Activated CD8-positive, alpha-beta memory T cell treated with anti-CD3 and anti-CD28 coated beads for 36 hours (primary cell): ENCODE results near the gene AFP. TPM values are rescaled to one million over a fixed set of nuclear protein-coding genes. Genes with fewer than 3 reads are reported as not detected.

ENCODE experiments used
- CTCF ChIA-PET: fragments of 350-600 bp; sonication (Branson Sonifier 250); formaldehyde crosslinking; loops from one replicate; lab custom pipeline; 2021; ENCODE audit warnings: antibody characterized with exemption; lab: Charles Lee
- POLR2A ChIA-PET: fragments of 350-600 bp; sonication (Branson Sonifier 250); formaldehyde crosslinking; loops from one replicate; lab custom pipeline; 2021; ENCODE audit warnings: antibody characterized with exemption; lab: Charles Lee
- total RNA-seq, 2 experiments: library from RNA; stranded (reverse); gene quantifications; one replicate each; pipeline ENCODE4 v1.2.3, GENCODE V29; 2021

Gene AFP
- total RNA-seq, 2 experiments from 2014 or later: not detected

- CTCF ChIA-PET: no interaction called here
- POLR2A ChIA-PET: no interaction called here
These were observed 17.1 kb downstream of the AFP start for GRCh38 chr4:73452953-73453700.

GRCh38 chr4:73453701-73454005, 17.6 kb downstream of the AFP start:
- ChIA-PET POLR2A (no interaction called here), CTCF (no interaction called here)

GRCh38 chr4:73454920-73455319, 18.9 kb downstream of the AFP start:
- ChIA-PET POLR2A (no interaction called here), CTCF (no interaction called here)

- CTCF ChIA-PET: no interaction called here
These were observed 20.4 kb downstream of the AFP start for GRCh38 chr4:73456177-73457022.

GRCh38 chr4:73458184-73459047, 22.4 kb downstream of the AFP start:
- CTCF ChIA-PET: interaction anchor here (0.7 kb wide), 1 partner anchor 1420 kb away, joined by 3 read pairs; no protein-coding TSS in a partner anchor
- POLR2A ChIA-PET: no interaction called here

More at GRCh38 chr4:73456177-73457022, 20.4 kb downstream of the AFP start:
- POLR2A ChIA-PET: no interaction called here

GRCh38 chr4:73459048-73459421, 23.0 kb downstream of the AFP start:
- ChIA-PET POLR2A (no interaction called here), CTCF (interaction anchor here (0.7 kb wide), 1 partner anchor 1420 kb away, joined by 3 read pairs; no protein-coding TSS in a partner anchor)

- POLR2A ChIA-PET: no interaction called here
These were observed 25.0 kb downstream of the AFP start for GRCh38 chr4:73460913-73461522.

GRCh38 chr4:73468170-73468569, 32.1 kb downstream of the AFP start:
- POLR2A ChIA-PET: no interaction called here
- CTCF ChIA-PET: no interaction called here

More at GRCh38 chr4:73460913-73461522, 25.0 kb downstream of the AFP start:
- CTCF ChIA-PET: no interaction called here

- ChIA-PET POLR2A (no interaction called here), CTCF (no interaction called here)
These were observed 34.7 kb downstream of the AFP start for GRCh38 chr4:73470728-73471127.

- ChIA-PET POLR2A (no interaction called here), CTCF (no interaction called here)
These were observed 41.2 kb downstream of the AFP start for GRCh38 chr4:73477176-73477575.

- ChIA-PET CTCF (no interaction called here), POLR2A (no interaction called here)
These were observed 43.3 kb downstream of the AFP start for GRCh38 chr4:73479323-73479722.

GRCh38 chr4:73481358-73481757, 45.3 kb downstream of the AFP start, which contains the start of gene AFM:
Gene AFM, plus strand, starts transcription at chr4:73481745. Its CDS starts 31 bp downstream, at chr4:73481776.
- CTCF ChIA-PET: no interaction called here
- POLR2A ChIA-PET: no interaction called here

GRCh38 chr4:73485085-73485484, 49.1 kb downstream of the AFP start:
- ChIA-PET POLR2A (no interaction called here), CTCF (no interaction called here)

GRCh38 chr4:73485596-73485995, 49.6 kb downstream of the AFP start:
- ChIA-PET POLR2A (no interaction called here), CTCF (no interaction called here)

- ChIA-PET POLR2A (interaction anchor here (0.6 kb wide), 1 partner anchor 706 kb away, joined by 3 read pairs; no protein-coding TSS in a partner anchor), CTCF (no interaction called here)
These were observed 50.5 kb downstream of the AFP start for GRCh38 chr4:73486497-73486896.

GRCh38 chr4:73487233-73487632, 51.2 kb downstream of the AFP start:
- CTCF ChIA-PET: no interaction called here
- POLR2A ChIA-PET: interaction anchor here (0.6 kb wide), 1 partner anchor 707 kb away, joined by 3 read pairs; no protein-coding TSS in a partner anchor

GRCh38 chr4:73499996-73500765, 64.2 kb downstream of the AFP start:
- ChIA-PET CTCF (no interaction called here), POLR2A (no interaction called here)

GRCh38 chr4:73501664-73502265, 65.7 kb downstream of the AFP start:
- POLR2A ChIA-PET: no interaction called here
- CTCF ChIA-PET: no interaction called here
